ENCODE results near the gene NEURL3.

NEURL3 gene

DNA sequence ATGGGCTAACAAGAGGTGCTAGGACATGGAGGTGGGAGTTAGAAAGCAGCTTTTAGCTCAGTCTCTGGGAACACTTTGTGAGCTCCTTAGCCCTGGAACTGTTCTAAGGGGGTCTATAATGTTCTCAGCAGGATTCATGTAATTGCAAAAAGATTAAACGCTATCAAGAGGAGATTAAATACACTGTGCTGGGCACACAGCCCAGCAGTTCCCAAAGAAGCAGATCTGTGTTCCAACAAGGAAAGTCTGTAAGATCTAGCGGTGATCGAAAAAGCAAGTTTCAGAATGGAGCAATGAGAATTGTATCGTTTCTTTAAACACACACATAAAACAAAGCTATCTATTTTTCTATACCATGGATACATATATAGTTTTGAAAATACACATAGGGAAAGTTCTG, 29.0 kb upstream of the NEURL3 start:
- no peak for TF ChIP-seq EZH2phosphoT487 (conservative IDR thresholded peaks at IDR 0.05; ENCODE audit: low read length)
- TF ChIP-seq, protein P1, sequence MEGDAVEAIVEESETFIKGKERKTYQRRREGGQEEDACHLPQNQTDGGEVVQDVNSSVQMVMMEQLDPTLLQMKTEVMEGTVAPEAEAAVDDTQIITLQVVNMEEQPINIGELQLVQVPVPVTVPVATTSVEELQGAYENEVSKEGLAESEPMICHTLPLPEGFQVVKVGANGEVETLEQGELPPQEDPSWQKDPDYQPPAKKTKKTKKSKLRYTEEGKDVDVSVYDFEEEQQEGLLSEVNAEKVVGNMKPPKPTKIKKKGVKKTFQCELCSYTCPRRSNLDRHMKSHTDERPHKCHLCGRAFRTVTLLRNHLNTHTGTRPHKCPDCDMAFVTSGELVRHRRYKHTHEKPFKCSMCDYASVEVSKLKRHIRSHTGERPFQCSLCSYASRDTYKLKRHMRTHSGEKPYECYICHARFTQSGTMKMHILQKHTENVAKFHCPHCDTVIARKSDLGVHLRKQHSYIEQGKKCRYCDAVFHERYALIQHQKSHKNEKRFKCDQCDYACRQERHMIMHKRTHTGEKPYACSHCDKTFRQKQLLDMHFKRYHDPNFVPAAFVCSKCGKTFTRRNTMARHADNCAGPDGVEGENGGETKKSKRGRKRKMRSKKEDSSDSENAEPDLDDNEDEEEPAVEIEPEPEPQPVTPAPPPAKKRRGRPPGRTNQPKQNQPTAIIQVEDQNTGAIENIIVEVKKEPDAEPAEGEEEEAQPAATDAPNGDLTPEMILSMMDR (IDR thresholded peaks at IDR 0.05; ENCODE audit: insufficient read depth, low read length, poor library complexity, severe bottlenecking) = no peak
- no peaks in the 10 kb centered on the region for H3F3A ChIP-seq (ENCODE audit: insufficient read depth)
- H3K9me2 ChIP-seq (replicated peaks; ENCODE audit: insufficient read depth, low read length) = no peaks in the 10 kb centered on the region
- peaks cover 6% of the 10 kb centered on the region; the same call in 1 of the 2 replicates for H4K20me1 ChIP-seq (ENCODE audit: low read depth, low read length)
- no peak overlapping the region for H2AFZ ChIP-seq (ENCODE audit: low read depth, low read length, severe bottlenecking)
- no peak overlapping the region for H3K4me3 ChIP-seq (ENCODE audit: insufficient read depth, low read length, poor library complexity, severe bottlenecking)
- H3K36me3 ChIP-seq (ENCODE audit: low read length) = no peaks in the 10 kb centered on the region
- H3K4me2 ChIP-seq (ENCODE audit: low read depth, low read length, poor library complexity, severe bottlenecking) = no peak overlapping the region
- H3K79me2 ChIP-seq (ENCODE audit: insufficient read depth, low read length) = no peaks in the 10 kb centered on the region
- no peak overlapping the region for H3K27ac ChIP-seq (ENCODE audit: low read depth, low read length)
- H3K9ac ChIP-seq (ENCODE audit: low read length) = no peak overlapping the region
- H3K9me3 ChIP-seq (ENCODE audit: insufficient read depth, low read length) = no peaks in the 10 kb centered on the region
- H3K27me3 ChIP-seq (ENCODE audit: low read length) = no peaks in the 10 kb centered on the region

DNA sequence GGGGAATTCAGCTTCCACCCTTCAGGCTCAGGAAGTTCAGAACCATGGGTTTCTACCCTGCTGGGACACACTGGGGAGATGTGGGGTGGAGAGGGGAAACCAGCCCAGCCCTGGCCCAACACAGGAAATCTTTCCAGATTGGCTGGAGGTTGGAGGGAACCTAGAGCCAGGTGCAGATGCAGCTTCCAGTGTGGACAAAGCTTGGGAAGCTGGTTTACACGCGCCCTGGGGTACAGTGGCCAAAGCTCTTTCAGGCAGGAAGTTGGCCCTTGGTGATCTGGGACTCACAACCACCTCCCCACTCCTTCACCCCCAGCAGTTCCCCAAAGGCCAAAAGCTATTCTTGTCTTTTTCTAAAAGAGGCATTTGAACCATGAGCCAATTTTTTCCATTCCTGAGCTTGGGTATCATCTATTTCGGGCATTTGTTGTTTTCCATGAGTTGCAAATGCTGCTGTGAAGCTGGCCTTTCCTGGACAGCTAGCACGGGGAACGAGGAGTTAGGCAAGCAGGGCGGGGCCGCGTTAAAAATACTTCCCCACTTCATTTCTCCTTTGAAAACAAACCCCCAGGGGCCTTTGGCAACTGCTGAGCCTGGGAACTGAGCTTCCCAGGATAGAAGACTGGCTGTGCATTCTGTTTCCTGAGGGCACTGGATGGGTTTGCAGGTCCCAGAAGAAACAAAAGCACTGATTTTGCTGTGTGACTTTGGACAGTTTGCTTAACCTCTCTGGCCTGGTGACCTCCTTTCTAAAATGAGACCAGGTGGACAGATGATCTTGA, 28.3 kb upstream of the NEURL3 start:
- Histone ChIP-seq H3K79me2 (ENCODE audit: insufficient read depth, low read length) (no peaks in the 10 kb centered on the region), H3F3A (ENCODE audit: insufficient read depth) (no peaks in the 10 kb centered on the region), H3K9me2 (replicated peaks; ENCODE audit: insufficient read depth, low read length) (no peaks in the 10 kb centered on the region), H3K9ac (ENCODE audit: low read length) (no peak overlapping the region), H3K27ac (ENCODE audit: low read depth, low read length) (no peak overlapping the region), H3K36me3 (ENCODE audit: low read length) (no peaks in the 10 kb centered on the region), H3K4me3 (ENCODE audit: insufficient read depth, low read length, poor library complexity, severe bottlenecking) (no peak overlapping the region), H3K4me2 (ENCODE audit: low read depth, low read length, poor library complexity, severe bottlenecking) (no peak overlapping the region), H2AFZ (ENCODE audit: low read depth, low read length, severe bottlenecking) (no peak overlapping the region), H3K27me3 (ENCODE audit: low read length) (no peaks in the 10 kb centered on the region), H4K20me1 (ENCODE audit: low read depth, low read length) (peaks cover 6% of the 10 kb centered on the region; the same call in 1 of the 2 replicates), H3K9me3 (ENCODE audit: insufficient read depth, low read length) (no peaks in the 10 kb centered on the region)
- TF ChIP-seq, protein P1 (IDR thresholded peaks at IDR 0.05; ENCODE audit: insufficient read depth, low read length, poor library complexity, severe bottlenecking) = no peak
- TF ChIP-seq EZH2phosphoT487 (conservative IDR thresholded peaks at IDR 0.05; ENCODE audit: low read length) = no peak

DNA sequence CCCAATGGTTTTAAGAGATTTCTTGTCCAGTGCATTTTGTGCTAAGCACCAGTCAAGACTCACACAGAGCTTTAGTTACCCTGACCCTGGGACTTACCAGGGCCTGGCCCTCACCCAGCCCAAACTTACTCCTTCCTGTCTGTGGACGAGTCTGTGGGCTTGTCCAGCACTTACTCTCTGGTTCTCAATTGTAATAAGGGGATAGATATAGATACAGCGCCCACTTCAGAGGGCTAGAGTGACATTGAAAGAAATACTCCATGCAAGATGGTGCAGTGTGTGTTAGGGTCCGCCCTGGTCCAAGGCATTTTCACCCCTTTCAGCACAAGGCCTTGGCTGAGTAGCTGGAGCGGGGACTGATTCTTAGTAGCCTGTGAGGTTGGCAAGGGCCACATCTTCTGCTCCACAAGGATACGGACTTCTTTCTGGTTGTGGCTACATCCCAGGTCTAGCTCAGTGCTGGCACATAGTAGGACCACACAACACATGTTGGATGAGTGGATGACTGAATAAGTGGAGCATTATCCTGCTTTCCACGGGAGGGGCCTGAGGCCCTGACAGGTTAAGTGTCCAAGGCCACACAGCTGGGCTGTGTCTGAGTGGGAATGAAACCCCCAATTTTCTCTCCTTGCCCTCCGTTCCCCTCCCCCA, 27.6 kb upstream of the NEURL3 start:
- Histone ChIP-seq H3K36me3 (ENCODE audit: low read length) (no peaks in the 10 kb centered on the region), H2AFZ (ENCODE audit: low read depth, low read length, severe bottlenecking) (no peak overlapping the region), H4K20me1 (ENCODE audit: low read depth, low read length) (peaks cover 3% of the 10 kb centered on the region; the same call in 1 of the 2 replicates), H3K27ac (ENCODE audit: low read depth, low read length) (no peak overlapping the region), H3K4me2 (ENCODE audit: low read depth, low read length, poor library complexity, severe bottlenecking) (no peak overlapping the region), H3K4me3 (ENCODE audit: insufficient read depth, low read length, poor library complexity, severe bottlenecking) (no peak overlapping the region), H3K9ac (ENCODE audit: low read length) (no peak overlapping the region), H3K79me2 (ENCODE audit: insufficient read depth, low read length) (no peaks in the 10 kb centered on the region), H3K9me2 (replicated peaks; ENCODE audit: insufficient read depth, low read length) (no peaks in the 10 kb centered on the region), H3F3A (ENCODE audit: insufficient read depth) (no peaks in the 10 kb centered on the region), H3K9me3 (ENCODE audit: insufficient read depth, low read length) (no peaks in the 10 kb centered on the region), H3K27me3 (ENCODE audit: low read length) (no peaks in the 10 kb centered on the region)
- no peak for TF ChIP-seq EZH2phosphoT487 (conservative IDR thresholded peaks at IDR 0.05; ENCODE audit: low read length)
- TF ChIP-seq, protein P1 (IDR thresholded peaks at IDR 0.05; ENCODE audit: insufficient read depth, low read length, poor library complexity, severe bottlenecking) = no peak

Data from SU-DHL-6 (cell line).